PC-3 (cell line): ENCODE results near the gene DBH. TPM values are rescaled to one million over a fixed set of nuclear protein-coding genes. Genes with fewer than 3 reads are reported as not detected.

Experiments used
- ATAC-seq: fragments of 200-7000 bp; cut with Tn5 transposase; 2 replicates; pipeline ENCODE4 v1.9.1; 2020; ENCODE audit warnings: mild to moderate bottlenecking, moderate library complexity
- BruUV-seq: library from RNA; stranded (reverse); fragments of 400-500 nt; replicated peaks from 2 replicates; lab custom pipeline; 2021; lab: Mats Ljungman, UMichigan
- CTCF ChIA-PET: fragments of 300-600 bp; sonication (Branson Sonifier 250); formaldehyde crosslinking; loops from one replicate; lab custom pipeline; 2022; ENCODE audit warnings: antibody characterized with exemption; lab: Charles Lee
- POLR2A ChIA-PET: fragments of 300-600 bp; sonication (Branson Sonifier 250); formaldehyde crosslinking; loops from one replicate; lab custom pipeline; 2022; ENCODE audit warnings: antibody characterized with exemption; ENCODE audit not compliant: unreplicated experiment; lab: Charles Lee
- DNase-seq: peaks from one replicate; pipeline ENCODE4 v3.0.0-alpha.2; 2015
- H2AFZ ChIP-seq: fragments of 300-600 bp; sonication (generic); 2 replicates; pipeline ENCODE4 v1.6.0; 2016; ENCODE audit warnings: antibody characterized with exemption, low read length
- H3F3A ChIP-seq: fragments of 300-600 bp; sonication (generic); one replicate; pipeline ENCODE4 v1.6.0; 2017; ENCODE audit warnings: antibody characterized with exemption, low read length, control low read depth, mild to moderate bottlenecking; ENCODE audit not compliant: unreplicated experiment
- H3K27ac ChIP-seq: fragments of 300-600 bp; sonication (generic); 2 replicates; pipeline ENCODE4 v1.5.1; 2016; ENCODE audit warnings: mild to moderate bottlenecking, low read length
- H3K27me3 ChIP-seq: fragments of 300-600 bp; sonication (generic); 2 replicates; pipeline ENCODE4 v1.6.1; 2016; ENCODE audit warnings: low read length, mixed read lengths
- H3K36me3 ChIP-seq: fragments of 300-600 bp; sonication (generic); 2 replicates; pipeline ENCODE4 v1.6.1; 2016; ENCODE audit warnings: low read depth, mixed run types, low read length, mixed read lengths
- H3K4me1 ChIP-seq: fragments of 300-600 bp; sonication (generic); 2 replicates; pipeline ENCODE4 v1.5.1; 2016; ENCODE audit warnings: low read length; ENCODE audit not compliant: insufficient read depth
- H3K4me2 ChIP-seq: fragments of 300-600 bp; sonication (generic); 2 replicates; pipeline ENCODE4 v1.6.0; 2016; ENCODE audit warnings: low read length
- H3K4me3 ChIP-seq: fragments of 300-600 bp; sonication (generic); 2 replicates; pipeline ENCODE4 v1.5.1; 2016; ENCODE audit warnings: mild to moderate bottlenecking, low read length, mixed read lengths
- H3K79me2 ChIP-seq: fragments of 300-600 bp; sonication (generic); 2 replicates; pipeline ENCODE4 v1.6.1; 2017; ENCODE audit warnings: low read length, mixed read lengths
- H3K9ac ChIP-seq: fragments of 300-600 bp; sonication (generic); 2 replicates; pipeline ENCODE4 v1.6.0; 2016; ENCODE audit warnings: mild to moderate bottlenecking, low read length
- H3K9me2 ChIP-seq: fragments of 300-600 bp; sonication (generic); replicated peaks from 2 replicates; pipeline ENCODE4 v1.6.1; 2016; ENCODE audit warnings: mixed run types, low read length, mixed read lengths
- H3K9me3 ChIP-seq: fragments of 300-600 bp; sonication (generic); 2 replicates; pipeline ENCODE4 v1.6.1; 2016; ENCODE audit warnings: low read length, mixed read lengths
- H4K20me1 ChIP-seq: fragments of 300-600 bp; sonication (generic); 2 replicates; pipeline ENCODE4 v1.6.1; 2016; ENCODE audit warnings: low read length, mixed read lengths
- EZH2 ChIP-seq: fragments of 300-600 bp; sonication (generic); IDR thresholded peaks from one replicate; pipeline ENCODE4 v1.6.1; 2017; ENCODE audit warnings: antibody characterized with exemption, mild to moderate bottlenecking, low read length; ENCODE audit not compliant: unreplicated experiment
- EZH2phosphoT487 ChIP-seq: fragments of 300-600 bp; sonication (generic); IDR thresholded peaks from 2 replicates; pipeline ENCODE4 v1.6.1; 2018; ENCODE audit warnings: mild to moderate bottlenecking, antibody characterized with exemption, low read length, borderline replicate concordance
- intact Hi-C: fragments of 100-400 bp; cut with micrococcal nuclease; formaldehyde crosslinking; loops from 2 replicates; pipeline ENCODE4 v1.9.0; 2023
- total RNA-seq: library from RNA; depleted of rRNA; stranded (reverse); fragments of >200 nt; gene quantifications from 2 replicates; pipeline ENCODE4 v1.2.3, GENCODE V29; 2014
- TF ChIP-seq, protein P1 (sequence below): fragments of 300-600 bp; sonication (generic); conservative IDR thresholded peaks from 2 replicates; pipeline ENCODE4 v1.5.1; 2017; ENCODE audit warnings: antibody characterized with exemption, low read depth, mild to moderate bottlenecking, low read length

The DBH gene
- total RNA-seq, 1 experiment from 2014 or later, result not detected

DNA sequence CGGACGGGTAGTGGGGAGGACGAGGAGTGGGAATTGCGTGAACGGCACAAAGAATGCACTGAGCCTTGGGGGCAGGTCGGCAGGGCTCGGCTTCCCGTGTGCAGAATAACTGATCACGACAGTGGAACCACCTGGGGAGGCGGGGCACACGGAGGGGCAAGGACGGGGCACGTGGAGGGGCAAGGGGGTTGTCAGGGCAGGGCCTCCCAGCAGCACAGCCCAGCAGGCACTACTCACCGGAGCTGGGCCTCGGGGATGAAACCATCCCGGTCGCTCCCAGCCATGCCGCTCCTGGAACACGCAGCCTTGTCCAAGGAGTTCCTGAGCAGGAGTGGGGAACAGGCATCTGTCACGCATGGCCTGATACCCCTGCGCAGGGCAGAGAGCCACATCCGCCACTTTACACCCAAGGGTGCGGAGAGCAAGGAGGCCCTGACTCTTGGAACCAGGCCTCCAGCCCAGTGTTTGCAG is 68.6 kb downstream of the DBH start:
- Histone ChIP-seq H3K27me3 (no peaks in the 10 kb centered on the region), H3K9ac (no peak overlapping the region), H4K20me1 (no peaks in the 10 kb centered on the region), H3K4me1 (no peaks in the 10 kb centered on the region), H3K4me3 (no peak overlapping the region), H3K27ac (no peak overlapping the region), H3K4me2 (no peak overlapping the region), H3K9me2 (no peaks in the 10 kb centered on the region), H3K36me3 (no peaks in the 10 kb centered on the region), H3F3A (no peaks in the 10 kb centered on the region), H2AFZ (no peak overlapping the region), H3K9me3 (no peaks in the 10 kb centered on the region), H3K79me2 (no peaks in the 10 kb centered on the region)
- BruUV-seq, result no TSS peak
- ATAC-seq (no peak), DNase-seq (no peak)
- intact Hi-C loops, result no loop called here
- POLR2A ChIA-PET, result no interaction called here
- TF ChIP-seq EZH2phosphoT487 (no peak), EZH2 (no peak)
- TF ChIP-seq, protein P1, sequence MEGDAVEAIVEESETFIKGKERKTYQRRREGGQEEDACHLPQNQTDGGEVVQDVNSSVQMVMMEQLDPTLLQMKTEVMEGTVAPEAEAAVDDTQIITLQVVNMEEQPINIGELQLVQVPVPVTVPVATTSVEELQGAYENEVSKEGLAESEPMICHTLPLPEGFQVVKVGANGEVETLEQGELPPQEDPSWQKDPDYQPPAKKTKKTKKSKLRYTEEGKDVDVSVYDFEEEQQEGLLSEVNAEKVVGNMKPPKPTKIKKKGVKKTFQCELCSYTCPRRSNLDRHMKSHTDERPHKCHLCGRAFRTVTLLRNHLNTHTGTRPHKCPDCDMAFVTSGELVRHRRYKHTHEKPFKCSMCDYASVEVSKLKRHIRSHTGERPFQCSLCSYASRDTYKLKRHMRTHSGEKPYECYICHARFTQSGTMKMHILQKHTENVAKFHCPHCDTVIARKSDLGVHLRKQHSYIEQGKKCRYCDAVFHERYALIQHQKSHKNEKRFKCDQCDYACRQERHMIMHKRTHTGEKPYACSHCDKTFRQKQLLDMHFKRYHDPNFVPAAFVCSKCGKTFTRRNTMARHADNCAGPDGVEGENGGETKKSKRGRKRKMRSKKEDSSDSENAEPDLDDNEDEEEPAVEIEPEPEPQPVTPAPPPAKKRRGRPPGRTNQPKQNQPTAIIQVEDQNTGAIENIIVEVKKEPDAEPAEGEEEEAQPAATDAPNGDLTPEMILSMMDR, result no peak
- CTCF ChIA-PET, result no interaction called here

DNA sequence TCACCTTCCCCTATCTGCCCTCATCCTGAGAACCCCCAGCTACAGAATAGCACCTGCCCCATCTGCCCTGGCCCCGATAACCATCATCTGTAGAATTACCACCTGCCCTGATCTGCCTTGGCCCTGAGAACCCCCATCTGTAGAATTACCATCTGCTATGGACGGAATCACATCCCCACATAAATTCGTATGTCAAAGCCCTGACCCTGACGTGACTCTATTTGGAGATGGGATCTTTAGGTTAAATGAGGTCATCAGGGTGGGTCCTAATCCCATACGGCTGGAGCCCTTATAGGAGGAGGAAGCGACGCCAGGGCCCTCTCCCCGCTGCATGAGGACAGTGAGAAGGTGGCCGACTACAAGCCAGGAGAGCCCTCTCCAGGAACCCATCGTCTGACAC is 69.4 kb downstream of the DBH start:
- no peak overlapping the region for H3K9ac ChIP-seq
- no peaks in the 10 kb centered on the region for H3K9me2 ChIP-seq
- intact Hi-C loops, result no loop called here
- no peaks in the 10 kb centered on the region for H3F3A ChIP-seq
- BruUV-seq, result no TSS peak
- TF ChIP-seq EZH2 (no peak), EZH2phosphoT487 (no peak)
- no peak for DNase-seq
- no peak overlapping the region for H3K4me3 ChIP-seq
- H3K36me3 ChIP-seq, result no peaks in the 10 kb centered on the region
- H3K4me2 ChIP-seq, result no peak overlapping the region
- H3K27ac ChIP-seq, result no peak overlapping the region
- H3K79me2 ChIP-seq, result no peaks in the 10 kb centered on the region
- POLR2A ChIA-PET, result no interaction called here
- no peaks in the 10 kb centered on the region for H4K20me1 ChIP-seq
- ATAC-seq, result no peak
- H3K9me3 ChIP-seq, result no peaks in the 10 kb centered on the region
- H2AFZ ChIP-seq, result no peak overlapping the region
- no peaks in the 10 kb centered on the region for H3K27me3 ChIP-seq
- CTCF ChIA-PET, result no interaction called here
- H3K4me1 ChIP-seq, result no peaks in the 10 kb centered on the region

DNA sequence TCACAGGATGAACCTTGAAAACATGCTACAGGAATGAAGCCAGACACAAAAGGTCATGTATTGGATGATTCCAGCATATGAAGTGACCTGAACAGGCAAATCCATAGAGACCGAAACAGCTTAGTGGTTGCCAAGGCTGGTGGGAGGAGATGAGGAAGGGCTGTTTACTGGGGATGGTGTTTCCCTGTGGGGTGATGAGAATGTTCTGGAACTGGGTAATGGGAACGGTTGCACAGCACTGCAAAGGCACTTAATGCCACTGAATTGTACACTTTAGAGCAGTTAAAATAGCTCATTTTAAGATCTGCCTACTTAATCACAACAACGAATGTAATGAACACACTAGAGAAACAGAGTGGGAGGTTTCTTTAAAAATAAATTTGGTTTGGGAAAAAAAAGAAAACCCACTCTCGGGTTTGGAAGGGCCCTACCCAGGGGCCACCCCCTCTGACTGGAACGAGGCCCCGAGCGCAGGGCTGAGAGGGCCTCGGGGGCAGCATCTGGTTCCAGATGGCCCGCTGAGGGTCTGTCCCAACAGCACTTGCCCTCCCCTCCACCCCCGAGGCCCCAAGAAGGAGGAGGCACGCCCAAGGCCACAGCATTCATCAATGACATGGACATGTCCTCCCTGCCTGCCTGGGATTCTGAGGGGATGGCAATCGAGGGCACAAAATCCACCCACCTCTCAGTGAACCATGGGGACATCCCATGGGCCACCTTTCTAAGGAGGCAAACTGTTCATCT is 70.3 kb downstream of the DBH start:
- Histone ChIP-seq H3K36me3 (no peaks in the 10 kb centered on the region), H3K9ac (no peak overlapping the region), H3K4me1 (no peaks in the 10 kb centered on the region), H3K9me3 (no peaks in the 10 kb centered on the region), H3K4me3 (no peak overlapping the region), H2AFZ (no peak overlapping the region), H3K79me2 (no peaks in the 10 kb centered on the region), H4K20me1 (no peaks in the 10 kb centered on the region), H3K9me2 (no peaks in the 10 kb centered on the region), H3F3A (no peaks in the 10 kb centered on the region), H3K27ac (no peak overlapping the region), H3K27me3 (no peaks in the 10 kb centered on the region), H3K4me2 (no peak overlapping the region)
- no peak for DNase-seq
- ChIA-PET POLR2A (no interaction called here), CTCF (no interaction called here)
- TF ChIP-seq, protein P1, result no peak
- TF ChIP-seq EZH2phosphoT487 (no peak), EZH2 (no peak)
- BruUV-seq, result no TSS peak
- ATAC-seq, result no peak
- intact Hi-C loops, result no loop called here
